Activated CD8-positive, alpha-beta memory T cell treated with anti-CD3 and anti-CD28 coated beads, Interleukin-2, amount 10 ng/mL, durations not matched to agents 7 days and 5 days (primary cell): ENCODE data around the gene ESYT2. TPM values are rescaled to one million over a fixed set of nuclear protein-coding genes. Genes with fewer than 3 reads are reported as not detected.

ENCODE experiments used
- ATAC-seq: fragments of 150-1000 bp; cut with Tn5 transposase; one replicate; pipeline ENCODE4 v1.10.0; 2021; ENCODE audit warnings: moderate library complexity
- CTCF ChIA-PET: fragments of 350-600 bp; sonication (Branson Sonifier 250); formaldehyde crosslinking; loops from one replicate; lab custom pipeline; 2021; ENCODE audit warnings: antibody characterized with exemption; lab: Charles Lee
- DNase-seq: peaks from one replicate; pipeline ENCODE4 v3.0.0-alpha.2; 2020
- H3K27ac Mint-ChIP-seq: one replicate; pipeline ENCODE4 v1.8.0; 2021; ENCODE audit warnings: mild to moderate bottlenecking, mixed read lengths
- H3K27me3 Mint-ChIP-seq: one replicate; pipeline ENCODE4 v1.8.0; 2021; ENCODE audit warnings: mixed read lengths
- H3K36me3 Mint-ChIP-seq: one replicate; pipeline ENCODE4 v1.8.0; 2021; ENCODE audit warnings: mild to moderate bottlenecking, mixed read lengths
- H3K4me1 Mint-ChIP-seq: one replicate; pipeline ENCODE4 v1.8.0; 2021; ENCODE audit warnings: mixed read lengths
- H3K4me3 Mint-ChIP-seq: one replicate; pipeline ENCODE4 v1.8.0; 2021; ENCODE audit warnings: mild to moderate bottlenecking, moderate library complexity, mixed read lengths
- H3K9me3 Mint-ChIP-seq: one replicate; pipeline ENCODE4 v1.8.0; 2022; ENCODE audit warnings: low read depth, mixed read lengths
- total RNA-seq, 2 experiments: library from RNA; stranded (reverse); gene quantifications; one replicate each; pipeline ENCODE4 v1.2.3, GENCODE V29; 2021

The ESYT2 gene
- total RNA-seq, 2 experiments from 2014 or later: 79.8 to 86.0 TPM

GRCh38 chr7:158828133-158829020 is 932 bp downstream of the ESYT2 start:
- Mint-ChIP-seq H3K36me3 (peaks cover 23% of the 10 kb centered on the region), H3K4me3 (peak overlapping the region; percentile 88), H3K9me3 (no peaks in the 10 kb centered on the region), H3K27ac (peak overlapping the region; percentile 93), H3K4me1 (peaks cover 40% of the 10 kb centered on the region), H3K27me3 (peaks cover 5% of the 10 kb centered on the region)
- DNase-seq (no peak), ATAC-seq (no peak)
- CTCF ChIA-PET: interaction anchor here (0.9 to 1.8 kb wide), 5 partner anchors 9 to 41 kb away, joined by 3 to 8 read pairs (median 5); no protein-coding TSS in a partner anchor

GRCh38 chr7:158827411-158828132 is 1.7 kb downstream of the ESYT2 start:
- peaks cover 46% of the 10 kb centered on the region for H3K4me1 Mint-ChIP-seq

GRCh38 chr7:158825628-158826289 is 3.5 kb downstream of the ESYT2 start:
- Mint-ChIP-seq H3K4me1 (peaks cover 59% of the 10 kb centered on the region), H3K36me3 (peaks cover 30% of the 10 kb centered on the region), H3K27ac (peak overlapping the region; percentile 59), H3K9me3 (no peaks in the 10 kb centered on the region), H3K4me3 (peak overlapping the region; percentile 47), H3K27me3 (no peaks in the 10 kb centered on the region)
- CTCF ChIA-PET: interaction anchor here (1.4 kb wide), 1 partner anchor 9 kb away, joined by 3 read pairs; no protein-coding TSS in a partner anchor
- no peak for ATAC-seq
- no peak for DNase-seq

More at GRCh38 chr7:158827411-158828132, 1.7 kb downstream of the ESYT2 start:
- DNase-seq: peak; percentile 47
- Mint-ChIP-seq H3K9me3 (no peaks in the 10 kb centered on the region), H3K27ac (peak overlapping the region; percentile 93), H3K4me3 (peak overlapping the region; percentile 88), H3K36me3 (peaks cover 24% of the 10 kb centered on the region), H3K27me3 (peaks cover 5% of the 10 kb centered on the region)
- ATAC-seq: no peak
- CTCF ChIA-PET: interaction anchor here (1.0 to 1.4 kb wide), 4 partner anchors 8 to 15 kb away, joined by 3 to 5 read pairs (median 4); no protein-coding TSS in a partner anchor

- Mint-ChIP-seq H3K9me3 (no peaks in the 10 kb centered on the region), H3K27ac (peak overlapping the region; percentile 80), H3K36me3 (peaks cover 30% of the 10 kb centered on the region), H3K4me1 (peaks cover 66% of the 10 kb centered on the region), H3K27me3 (no peaks in the 10 kb centered on the region), H3K4me3 (peak overlapping the region; percentile 45)
- DNase-seq (peak; percentile 91), ATAC-seq (peak; percentile 69)
- CTCF ChIA-PET: interaction anchor here (0.9 to 1.0 kb wide), 3 partner anchors 18 to 32 kb away, joined by 3 to 4 read pairs (median 3); partner anchors contain the start of gene DYNC2I1
These were observed 5.3 kb downstream of the ESYT2 start for GRCh38 chr7:158824028-158824427.

GRCh38 chr7:158821171-158822031 is 7.9 kb downstream of the ESYT2 start:
- peak overlapping the region; percentile 64 for H3K4me3 Mint-ChIP-seq
- CTCF ChIA-PET: interaction anchor here (1.4 kb wide), 1 partner anchor 156 kb away, joined by 4 read pairs; no protein-coding TSS in a partner anchor
- ATAC-seq: peak; percentile 7

GRCh38 chr7:158820656-158821055 is 8.7 kb downstream of the ESYT2 start:
- Mint-ChIP-seq H3K27ac (peak overlapping the region; percentile 92), H3K4me1 (peaks cover 85% of the 10 kb centered on the region), H3K9me3 (no peaks in the 10 kb centered on the region), H3K4me3 (peak overlapping the region; percentile 64), H3K36me3 (peaks cover 19% of the 10 kb centered on the region), H3K27me3 (no peaks in the 10 kb centered on the region)
- DNase-seq (no peak), ATAC-seq (no peak)
- CTCF ChIA-PET: no interaction called here

More at GRCh38 chr7:158821171-158822031, 7.9 kb downstream of the ESYT2 start:
- peak; percentile 45 for DNase-seq
- no peaks in the 10 kb centered on the region for H3K27me3 Mint-ChIP-seq
- H3K27ac Mint-ChIP-seq: peak overlapping the region; percentile 91
- peaks cover 21% of the 10 kb centered on the region for H3K36me3 Mint-ChIP-seq
- H3K4me1 Mint-ChIP-seq: peaks cover 82% of the 10 kb centered on the region
- H3K9me3 Mint-ChIP-seq: no peaks in the 10 kb centered on the region

GRCh38 chr7:158819571-158820203 is 9.6 kb downstream of the ESYT2 start:
- H3K36me3 Mint-ChIP-seq: peaks cover 20% of the 10 kb centered on the region
- peaks cover 87% of the 10 kb centered on the region for H3K4me1 Mint-ChIP-seq
- no peaks in the 10 kb centered on the region for H3K9me3 Mint-ChIP-seq
- no peaks in the 10 kb centered on the region for H3K27me3 Mint-ChIP-seq
- CTCF ChIA-PET: interaction anchor here (0.9 to 1.6 kb wide), 5 partner anchors 8 to 115 kb away, joined by 3 to 5 read pairs (median 3); partner anchors contain the start of genes DYNC2I1 and NCAPG2
- ATAC-seq (no peak), DNase-seq (no peak)
- H3K4me3 Mint-ChIP-seq: peak overlapping the region; percentile 59
- peak overlapping the region; percentile 92 for H3K27ac Mint-ChIP-seq

GRCh38 chr7:158818325-158819213 is 10.7 kb downstream of the ESYT2 start:
- DNase-seq (peak; percentile 90), ATAC-seq (peak; percentile 78)
- CTCF ChIA-PET: interaction anchor here (0.7 to 1.6 kb wide), 4 partner anchors 9 to 24 kb away, joined by 3 to 5 read pairs (median 4); partner anchors contain the start of gene ESYT2
- no peaks in the 10 kb centered on the region for H3K27me3 Mint-ChIP-seq
- peak overlapping the region; percentile 92 for H3K27ac Mint-ChIP-seq
- peaks cover 20% of the 10 kb centered on the region for H3K36me3 Mint-ChIP-seq
- H3K4me1 Mint-ChIP-seq: peaks cover 87% of the 10 kb centered on the region
- H3K4me3 Mint-ChIP-seq: peak overlapping the region; percentile 85
- no peaks in the 10 kb centered on the region for H3K9me3 Mint-ChIP-seq

- ATAC-seq: no peak
- peaks cover 94% of the 10 kb centered on the region for H3K4me1 Mint-ChIP-seq
- DNase-seq: no peak
- H3K27me3 Mint-ChIP-seq: no peaks in the 10 kb centered on the region
- peak overlapping the region; percentile 92 for H3K27ac Mint-ChIP-seq
- peaks cover 20% of the 10 kb centered on the region for H3K36me3 Mint-ChIP-seq
- H3K9me3 Mint-ChIP-seq: no peaks in the 10 kb centered on the region
- CTCF ChIA-PET: interaction anchor here (1.0 to 1.3 kb wide), 2 partner anchors 10 to 75 kb away, joined by 3 read pairs; no protein-coding TSS in a partner anchor
- H3K4me3 Mint-ChIP-seq: peak overlapping the region; percentile 23
These were observed 12.3 kb downstream of the ESYT2 start for GRCh38 chr7:158816995-158817394.

- Mint-ChIP-seq H3K27me3 (no peaks in the 10 kb centered on the region), H3K4me1 (peaks cover 94% of the 10 kb centered on the region), H3K4me3 (no peak overlapping the region), H3K9me3 (no peaks in the 10 kb centered on the region), H3K36me3 (peaks cover 16% of the 10 kb centered on the region), H3K27ac (peak overlapping the region; percentile 92)
- CTCF ChIA-PET: interaction anchor here (1.3 to 1.6 kb wide), 2 partner anchors 31 to 75 kb away, joined by 3 read pairs; no protein-coding TSS in a partner anchor
- no peak for ATAC-seq
- no peak for DNase-seq
These were observed 13.0 kb downstream of the ESYT2 start for GRCh38 chr7:158816271-158816670.

GRCh38 chr7:158815800-158816128 is 13.5 kb downstream of the ESYT2 start:
- H3K36me3 Mint-ChIP-seq: peaks cover 15% of the 10 kb centered on the region

More at GRCh38 chr7:158815800-158816128, 13.5 kb downstream of the ESYT2 start:
- no peak for ATAC-seq
- peak overlapping the region; percentile 23 for H3K4me3 Mint-ChIP-seq
- CTCF ChIA-PET: interaction anchor here (1.3 to 1.6 kb wide), 2 partner anchors 32 to 74 kb away, joined by 3 read pairs; no protein-coding TSS in a partner anchor
- DNase-seq: no peak
- H3K4me1 Mint-ChIP-seq: peaks cover 94% of the 10 kb centered on the region
- no peaks in the 10 kb centered on the region for H3K9me3 Mint-ChIP-seq
- H3K27me3 Mint-ChIP-seq: no peaks in the 10 kb centered on the region
- peak overlapping the region; percentile 92 for H3K27ac Mint-ChIP-seq
